HG03280 (cell line): ENCODE measurements around the gene WNT8B.

Source experiments
- ATAC-seq: cut with Tn5 transposase; IDR thresholded peaks from one replicate; pipeline ENCODE4 v1.9.1; 2021; ENCODE audit warnings: mild to moderate bottlenecking, moderate library complexity; ENCODE audit not compliant: unreplicated experiment

WNT8B gene

DNA sequence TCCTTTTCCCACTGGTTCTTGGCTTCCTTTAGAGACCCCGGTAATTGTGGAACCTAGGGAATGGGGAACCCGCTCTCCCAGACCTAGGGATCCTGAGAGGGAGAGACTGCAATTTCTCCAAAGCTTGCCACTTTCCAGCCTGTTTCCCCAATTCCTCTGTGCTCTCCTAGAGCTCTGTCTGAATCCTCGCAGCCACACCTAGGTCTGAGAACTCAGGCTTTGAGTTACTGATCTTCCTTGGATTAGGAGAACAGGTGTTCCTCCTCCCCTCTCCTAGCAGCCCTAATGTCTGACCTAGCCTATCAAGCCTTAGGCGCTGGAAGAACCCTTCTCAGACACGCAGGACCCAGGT lies 20.0 kb downstream of the WNT8B start:
- ATAC-seq: no peak

DNA sequence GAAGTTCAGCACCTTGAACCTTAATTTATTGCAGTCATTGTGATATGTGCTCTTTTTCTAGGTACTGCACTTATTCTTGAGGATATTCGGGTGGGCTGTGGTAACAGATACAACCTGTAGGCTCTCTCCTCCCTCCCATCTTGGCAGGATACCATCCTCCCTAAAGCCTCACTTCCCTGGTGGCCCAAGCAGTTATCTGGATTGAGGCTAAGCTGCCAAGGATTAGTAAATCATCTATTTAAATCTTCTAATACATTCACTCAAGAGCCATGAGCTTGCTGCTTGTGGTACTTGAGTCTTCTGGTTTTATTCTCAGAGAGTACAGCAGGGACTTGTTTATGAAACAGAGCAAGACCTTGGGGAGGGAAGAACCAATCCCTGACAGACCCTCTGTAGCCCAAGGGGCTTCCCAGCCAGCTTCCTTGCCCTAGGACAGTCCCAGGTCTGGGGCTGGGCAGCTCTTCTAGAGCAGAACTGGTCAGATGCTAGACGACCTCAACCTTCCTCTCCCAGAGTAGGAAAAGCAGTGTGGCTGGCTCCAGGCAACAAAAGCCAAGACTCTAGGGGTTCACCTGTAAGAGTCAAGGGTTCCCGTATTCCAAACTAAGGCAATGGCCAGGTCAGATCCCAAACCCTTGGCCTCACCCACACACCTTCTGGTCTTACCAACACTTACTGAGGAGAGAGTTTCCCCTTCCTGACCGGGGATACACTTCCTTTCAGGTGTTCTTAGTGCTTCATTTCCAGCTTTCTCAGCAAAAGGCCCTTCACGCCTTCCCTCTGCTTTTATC lies 21.3 kb downstream of the WNT8B start:
- no peak for ATAC-seq

DNA sequence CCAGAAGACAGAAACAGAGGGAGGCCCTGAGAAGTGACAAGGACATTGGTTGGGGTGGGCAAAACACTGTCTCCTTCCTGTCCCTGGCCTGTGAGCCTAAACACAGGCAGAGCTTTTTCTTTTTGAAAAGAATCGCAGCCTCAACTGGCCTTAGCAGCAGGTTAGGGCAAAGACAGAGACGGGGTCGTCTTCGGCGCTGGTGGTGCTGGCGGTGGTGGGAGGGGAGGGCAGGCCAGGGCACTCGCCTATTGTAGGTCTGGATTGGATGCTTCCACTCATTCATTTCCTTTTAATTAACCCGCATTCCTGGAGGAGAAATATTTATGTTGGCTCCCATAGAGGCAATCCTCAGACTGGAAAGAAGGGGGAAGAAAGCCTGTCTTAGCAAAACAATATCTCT lies 22.6 kb downstream of the WNT8B start:
- no peak for ATAC-seq

DNA sequence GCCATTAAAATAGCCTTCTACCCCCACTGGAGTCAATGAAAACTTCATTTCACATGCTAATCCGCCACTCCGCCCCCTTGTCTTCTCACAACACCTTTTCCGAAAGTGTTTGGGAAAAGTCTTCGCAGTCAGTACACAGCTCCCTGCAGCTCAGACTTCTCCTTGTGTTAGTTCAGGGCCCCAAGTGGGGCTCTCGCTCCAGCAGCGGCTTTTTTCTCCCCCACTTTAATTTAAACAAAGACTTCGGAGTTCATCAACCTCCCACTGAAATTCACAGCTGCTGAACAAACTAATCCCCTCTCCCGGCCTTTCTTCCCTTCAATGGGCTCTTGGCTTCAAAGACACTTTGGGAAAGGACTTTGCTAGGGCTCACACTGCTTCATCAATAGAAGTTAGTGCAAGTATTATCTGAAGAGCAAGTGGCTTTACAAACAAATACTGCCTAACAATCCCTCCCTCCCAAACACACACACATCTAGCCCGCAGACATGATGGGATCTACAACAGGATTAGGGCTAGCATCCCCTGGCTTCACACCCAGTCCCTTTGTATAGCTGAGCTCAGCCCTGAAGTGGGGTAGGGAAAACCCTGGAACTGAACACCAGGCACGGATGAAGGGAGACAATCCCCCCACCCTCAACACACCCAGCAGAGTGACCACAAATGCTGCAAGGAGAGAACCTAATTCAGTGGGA lies 23.1 kb downstream of the WNT8B start:
- no peak for ATAC-seq

DNA sequence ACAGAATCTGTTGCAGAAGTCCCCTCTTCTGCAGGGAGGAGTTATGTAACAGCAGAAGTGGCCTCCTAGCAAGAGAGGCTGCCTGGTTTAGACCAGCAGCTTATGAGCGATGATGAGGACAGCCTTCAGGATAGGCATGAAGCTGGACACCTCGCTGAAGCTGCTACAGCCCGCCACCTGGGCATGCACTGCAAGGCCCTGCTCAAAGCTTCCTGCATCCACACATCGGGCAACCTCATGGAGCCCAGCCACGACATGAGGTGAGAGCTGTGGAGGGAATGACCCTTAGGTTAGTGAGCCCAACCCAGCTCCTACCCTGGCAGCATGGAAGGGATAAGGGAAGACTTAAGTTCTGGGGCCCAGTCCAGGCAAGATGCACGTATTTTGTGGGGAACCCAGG lies 24.7 kb downstream of the WNT8B start:
- no peak for ATAC-seq

DNA sequence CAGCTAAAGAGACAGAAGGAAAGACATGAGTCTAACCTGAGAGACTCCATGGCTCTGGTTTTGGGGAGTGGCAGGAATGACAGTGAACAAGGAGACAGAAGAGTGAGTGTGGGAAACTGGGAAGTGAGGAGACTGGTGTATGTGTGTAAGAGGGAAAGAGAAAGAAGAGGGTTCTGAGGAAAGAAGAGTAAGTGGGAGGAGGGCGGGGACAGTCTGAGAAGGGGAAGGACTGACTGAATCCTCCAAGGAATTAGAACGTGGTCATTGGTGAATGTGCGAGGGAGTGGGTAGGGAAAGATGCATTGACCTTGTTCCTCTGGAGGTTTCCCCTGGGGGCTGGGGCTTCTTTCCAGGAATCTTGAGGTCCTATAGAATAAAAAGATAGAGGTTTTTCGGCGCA lies 26.6 kb downstream of the WNT8B start:
- ATAC-seq: no peak

DNA sequence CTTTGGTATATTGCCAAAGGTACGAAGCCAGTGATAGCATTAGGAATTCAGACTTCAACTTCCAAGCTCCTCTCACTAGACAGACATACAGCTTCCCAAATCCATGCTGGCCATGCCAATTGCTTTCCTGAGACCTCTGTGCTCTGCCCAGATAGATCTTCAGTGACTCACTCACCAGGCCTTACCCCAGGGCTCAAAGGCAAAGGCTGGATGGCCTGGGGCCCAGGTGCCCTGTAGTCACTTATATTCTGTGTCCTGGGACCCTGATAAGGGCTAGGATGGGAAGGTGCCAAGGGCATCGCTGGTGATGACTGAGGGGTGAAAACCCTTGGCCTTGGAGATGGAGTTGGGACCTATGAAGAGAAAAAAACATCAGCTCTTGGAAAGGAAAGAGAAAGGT lies 27.7 kb downstream of the WNT8B start:
- no peak for ATAC-seq

DNA sequence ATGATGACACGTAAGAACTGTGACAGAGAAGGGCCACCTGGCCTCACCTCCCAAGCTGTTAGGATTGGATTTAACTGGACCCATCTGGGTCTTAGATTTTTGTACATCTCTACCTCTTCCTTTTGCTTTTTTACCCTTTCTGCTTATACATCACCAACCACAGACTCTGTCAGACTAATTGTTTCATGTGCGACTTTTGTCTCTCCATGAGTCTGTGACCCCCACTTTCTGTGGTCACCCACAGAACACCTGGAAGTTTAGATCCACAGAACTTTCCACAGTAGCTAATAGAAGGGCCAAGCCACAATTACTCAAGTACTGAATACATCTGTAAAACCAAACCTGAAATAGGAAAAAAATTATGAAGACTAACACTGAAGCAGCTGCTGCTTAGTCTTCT lies 33.8 kb downstream of the WNT8B start:
- ATAC-seq: no peak

DNA sequence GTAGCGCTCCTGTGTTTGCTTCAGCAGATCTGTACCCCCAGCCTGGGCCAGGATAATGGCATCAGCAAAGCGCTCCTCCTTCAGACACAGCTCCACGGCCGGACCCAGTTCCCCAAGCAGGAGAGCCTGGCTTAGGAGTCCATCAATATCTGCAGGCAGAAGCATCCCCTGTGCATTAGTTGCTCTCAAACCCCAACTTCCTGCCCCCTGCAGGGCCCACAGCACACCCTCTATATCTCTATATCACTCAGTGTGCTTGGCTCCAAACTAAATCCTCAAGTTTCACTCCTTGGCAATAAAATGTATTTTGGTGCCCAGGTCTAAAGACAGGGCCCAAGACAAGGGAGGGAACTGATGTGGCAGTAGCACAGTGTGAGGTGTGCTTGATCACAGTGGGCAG lies 35.2 kb downstream of the WNT8B start:
- ATAC-seq: no peak

DNA sequence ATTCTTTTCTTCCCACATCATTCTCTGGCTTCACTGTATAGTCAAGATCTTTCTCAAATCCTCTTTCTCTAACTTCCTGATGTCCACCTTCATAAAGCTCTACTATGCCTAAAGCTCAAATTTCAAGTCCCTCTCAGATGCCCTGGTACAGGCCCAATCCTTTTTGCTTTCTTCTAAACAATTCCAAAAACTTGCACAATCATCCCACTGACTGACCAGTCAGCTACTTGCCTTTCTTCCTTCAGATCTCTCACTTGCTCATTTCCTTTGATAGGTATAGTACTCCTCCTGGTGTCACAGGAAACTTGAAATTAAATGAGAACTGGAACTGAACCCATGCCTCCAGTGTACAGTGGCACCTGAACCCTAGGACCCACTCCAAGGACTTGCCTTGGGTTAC lies 38.6 kb downstream of the WNT8B start:
- ATAC-seq: no peak

DNA sequence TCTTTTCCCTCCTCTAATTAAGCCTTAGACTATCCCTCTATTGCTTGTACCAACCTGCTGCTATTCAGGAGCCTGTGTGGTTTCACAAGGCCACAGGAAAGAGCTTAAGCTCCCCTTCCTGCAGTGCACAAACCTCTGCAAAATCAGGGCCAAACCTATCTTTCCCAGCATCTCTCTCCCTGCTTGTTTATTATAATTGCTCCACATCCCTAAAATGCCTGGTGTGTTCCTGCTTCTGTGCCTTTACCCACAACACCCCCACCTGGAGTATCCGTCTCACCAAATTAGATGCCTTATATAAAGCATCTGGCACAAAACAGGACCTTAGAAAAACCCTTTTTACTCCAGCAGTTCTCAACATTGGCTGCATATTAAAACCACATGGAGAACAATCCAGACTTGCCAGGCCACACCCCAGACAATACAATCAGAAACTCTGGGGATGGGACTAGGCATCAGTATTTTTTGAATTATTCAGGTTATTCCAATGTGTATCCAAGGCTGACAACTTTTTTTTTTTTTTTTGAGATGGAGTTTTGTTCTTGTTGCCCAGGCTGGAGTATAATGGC lies 40.2 kb downstream of the WNT8B start:
- no peak for ATAC-seq

DNA sequence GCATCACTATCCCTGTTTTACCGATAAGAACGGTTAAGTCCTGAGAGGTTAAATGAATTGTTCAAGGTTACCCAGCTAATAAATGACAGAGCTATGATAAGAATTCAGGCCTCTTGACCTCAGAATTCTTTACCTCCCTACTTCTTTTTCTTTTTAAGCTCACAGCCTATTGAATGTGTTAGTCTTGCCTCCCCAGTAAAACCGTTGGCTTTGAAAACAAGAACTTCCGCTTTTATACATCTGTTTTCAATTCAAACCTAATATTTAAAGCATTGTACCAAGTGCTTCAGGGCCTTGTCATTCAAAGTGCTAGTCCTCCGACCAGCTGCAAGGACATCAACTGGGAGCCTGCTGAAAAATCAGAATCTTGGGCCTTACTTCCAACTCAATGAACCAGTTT lies 41.3 kb downstream of the WNT8B start:
- ATAC-seq: no peak

DNA sequence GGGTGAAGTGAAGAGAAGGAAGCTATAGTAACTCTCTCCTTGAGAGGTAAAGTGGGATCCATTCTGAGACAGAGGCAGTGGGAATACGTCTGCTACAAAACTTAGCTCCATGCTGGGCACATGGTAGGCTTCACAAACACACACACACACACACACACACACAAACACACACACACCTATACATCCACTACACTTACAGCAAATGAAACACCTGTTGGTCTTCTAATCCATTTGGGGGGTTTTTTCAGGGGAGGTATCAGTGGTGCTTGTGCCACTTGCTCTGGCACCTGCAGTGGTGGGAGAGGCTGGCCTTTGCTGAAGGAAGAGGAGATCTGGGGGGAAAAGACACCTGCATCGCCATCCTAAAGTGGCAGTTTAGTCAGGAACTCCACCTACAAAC lies 42.4 kb downstream of the WNT8B start:
- ATAC-seq: no peak

DNA sequence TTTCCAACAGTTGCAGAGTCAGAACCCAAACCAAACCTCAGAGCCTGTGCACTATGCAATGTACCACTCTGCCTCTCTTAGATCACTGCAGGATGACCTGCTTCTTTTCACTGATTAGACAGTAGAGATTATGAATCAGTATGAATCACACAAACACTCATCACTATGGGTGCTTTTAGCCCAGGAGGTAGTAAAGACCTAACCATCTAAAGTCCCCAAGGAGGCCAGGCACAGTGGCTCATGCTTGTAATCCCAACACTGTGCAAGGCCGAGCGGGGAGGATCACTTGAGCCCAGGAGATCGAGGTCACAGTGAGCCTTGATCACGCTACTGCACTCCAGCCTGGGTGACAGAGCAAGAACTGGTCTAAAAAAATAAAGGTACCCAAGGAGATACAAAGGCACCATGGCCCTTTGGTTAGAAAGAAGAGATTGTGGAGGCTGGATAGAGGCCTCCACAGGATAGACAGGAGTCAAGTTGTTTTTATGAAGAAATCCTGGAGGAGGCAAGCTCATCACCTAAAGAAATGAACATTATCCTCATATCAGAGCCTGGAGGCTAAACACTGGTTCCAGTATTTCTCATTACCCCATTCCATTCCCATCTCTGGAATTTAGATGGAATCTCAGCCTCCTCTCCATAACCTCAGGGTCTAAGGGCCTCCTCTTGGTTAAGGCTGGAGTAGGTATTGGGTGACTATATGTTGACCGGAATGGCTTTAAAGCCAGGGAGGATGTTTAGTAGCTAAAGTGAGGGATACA lies 44.0 kb downstream of the WNT8B start:
- ATAC-seq: no peak

DNA sequence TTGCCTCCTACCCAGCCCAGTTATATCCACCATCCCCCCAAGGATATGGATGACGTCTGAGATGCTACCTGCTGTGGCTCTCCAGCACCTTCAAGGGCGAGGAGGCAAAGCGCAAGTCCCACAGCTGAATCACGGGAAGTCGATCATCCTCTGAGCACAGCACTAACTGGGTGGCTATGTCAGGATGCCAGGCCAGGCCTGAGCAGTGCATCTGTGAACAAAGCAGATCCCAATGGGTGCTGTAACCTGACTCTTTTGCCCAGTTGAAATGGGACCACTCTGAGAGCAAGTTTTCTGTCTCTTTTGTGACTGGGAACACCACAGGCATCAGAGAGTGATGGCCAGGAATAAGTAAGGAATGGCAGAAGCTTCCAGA lies 44.5 kb downstream of the WNT8B start:
- no peak for ATAC-seq

DNA sequence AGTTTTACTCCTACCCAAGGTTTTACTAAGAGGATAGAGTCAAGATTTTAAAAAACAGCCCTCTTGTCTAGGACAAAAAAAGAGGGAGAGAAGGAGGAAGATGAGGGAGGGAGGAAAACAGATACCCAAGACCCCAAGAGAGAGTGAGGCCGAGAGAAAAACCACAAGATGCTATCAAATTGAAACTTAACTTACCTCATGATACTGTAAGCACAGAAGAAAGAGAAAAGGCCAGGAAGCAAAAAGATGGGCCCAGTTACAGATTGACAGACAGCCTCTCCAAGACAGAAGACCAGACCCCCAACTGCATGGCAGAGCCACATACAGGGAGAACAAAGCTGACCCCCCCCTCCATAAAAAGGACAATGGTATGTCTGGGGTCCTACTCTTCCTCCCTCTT lies 45.5 kb downstream of the WNT8B start:
- no peak for ATAC-seq

DNA sequence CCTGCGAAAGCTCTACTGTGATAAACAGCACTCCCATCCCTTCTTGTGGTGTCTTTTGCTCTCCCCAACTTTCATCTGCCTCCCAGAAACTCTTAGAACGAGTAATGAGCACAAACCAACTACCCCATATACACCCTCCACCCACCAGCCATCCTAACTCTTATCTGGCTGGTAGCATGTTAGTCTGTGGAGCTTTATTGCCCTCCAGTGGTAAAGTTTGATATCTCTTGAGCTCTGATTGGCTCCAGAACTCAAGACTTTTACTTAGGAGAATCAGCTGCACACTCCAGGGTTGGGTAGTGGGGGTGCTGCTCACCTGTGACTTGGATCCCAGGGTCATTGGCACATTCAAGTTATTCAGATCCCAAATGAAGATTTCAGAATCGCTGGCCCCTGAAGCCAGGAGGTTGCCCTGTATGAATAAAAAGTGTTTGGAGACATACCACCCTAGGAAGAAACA lies 45.9 kb downstream of the WNT8B start:
- no peak for ATAC-seq

DNA sequence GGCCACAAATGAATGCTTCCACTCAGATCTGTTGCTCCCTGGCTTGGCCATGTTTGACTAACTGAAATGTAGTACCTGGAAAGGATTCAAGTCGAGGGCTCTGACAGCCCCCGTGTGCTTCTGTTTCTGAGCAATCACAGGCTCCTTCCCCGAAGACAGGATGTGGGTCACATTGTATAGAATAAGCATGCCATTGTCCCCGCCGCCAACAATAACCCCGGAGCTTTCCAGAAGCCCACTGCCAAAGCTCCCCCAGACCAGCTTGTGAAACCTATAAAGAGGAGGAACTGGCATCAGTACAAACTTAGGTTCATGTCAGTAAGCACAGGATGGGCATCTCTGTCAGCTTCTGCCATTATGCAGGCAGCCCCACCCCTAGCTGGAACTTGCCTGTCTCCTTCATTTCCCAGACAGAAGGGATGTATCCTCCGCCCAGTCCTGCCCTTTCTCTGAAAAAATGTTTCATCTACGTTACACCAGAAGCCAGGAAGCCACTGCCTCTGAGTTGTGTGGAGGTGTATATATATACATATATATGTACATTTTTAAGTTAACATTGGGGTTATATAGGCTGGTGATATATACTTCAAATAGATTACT lies 46.5 kb downstream of the WNT8B start:
- ATAC-seq: no peak

DNA sequence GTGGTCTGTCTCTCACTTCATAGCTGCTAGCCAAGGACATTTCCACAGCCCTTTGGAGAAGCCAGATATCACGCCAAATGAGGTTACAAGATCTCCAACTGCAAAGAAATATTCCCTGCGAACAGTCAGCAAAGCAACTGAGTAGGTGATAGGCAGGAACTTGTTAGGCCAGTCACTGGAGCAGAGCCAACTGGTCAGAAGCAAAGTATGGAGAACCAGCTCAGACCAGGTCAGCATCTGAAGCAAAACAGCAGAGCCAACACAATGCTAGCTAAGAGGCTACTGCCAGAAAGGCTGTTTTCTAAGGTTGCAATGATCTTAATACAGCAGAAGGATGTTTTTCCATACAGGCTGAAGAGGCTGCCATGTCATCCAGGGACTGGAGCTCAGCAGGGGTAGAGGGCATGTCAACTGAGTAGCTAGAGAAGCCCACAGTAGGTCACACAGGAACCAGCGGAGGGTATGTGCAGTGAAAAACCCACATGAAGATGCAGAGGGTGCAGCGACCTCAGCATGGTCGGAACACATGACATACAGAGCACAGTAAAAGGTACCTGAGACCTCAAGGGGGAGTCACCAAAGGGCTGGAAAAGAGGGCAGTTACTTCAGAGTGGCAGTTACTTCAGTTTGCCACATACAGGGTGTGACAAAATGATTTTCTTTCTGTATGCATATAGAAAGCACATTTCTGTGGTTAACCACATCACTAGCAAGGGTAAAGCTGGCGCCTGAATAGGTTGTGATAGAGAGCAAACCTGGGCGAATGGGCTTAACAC lies 47.9 kb downstream of the WNT8B start:
- ATAC-seq: peak; percentile 55

DNA sequence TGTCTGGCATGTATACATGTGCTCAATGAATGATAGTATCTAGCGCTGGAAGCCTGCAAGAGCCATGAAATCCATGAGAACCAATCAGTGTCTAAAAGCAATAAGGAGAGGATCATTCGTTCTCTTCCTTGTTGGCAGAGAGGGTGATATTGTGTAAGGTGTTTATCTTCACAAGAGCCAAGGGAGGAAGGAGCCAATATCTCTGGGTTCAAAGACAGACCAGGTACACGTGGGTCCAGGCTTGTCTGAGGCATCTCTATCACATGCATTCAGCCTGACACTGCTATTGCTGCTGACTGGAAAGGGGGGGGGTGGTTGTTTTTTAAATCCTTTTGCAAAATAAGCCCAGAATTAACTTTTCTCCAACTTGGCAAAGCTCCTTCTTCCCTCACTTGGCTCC lies 52.8 kb downstream of the WNT8B start:
- ATAC-seq: no peak

DNA sequence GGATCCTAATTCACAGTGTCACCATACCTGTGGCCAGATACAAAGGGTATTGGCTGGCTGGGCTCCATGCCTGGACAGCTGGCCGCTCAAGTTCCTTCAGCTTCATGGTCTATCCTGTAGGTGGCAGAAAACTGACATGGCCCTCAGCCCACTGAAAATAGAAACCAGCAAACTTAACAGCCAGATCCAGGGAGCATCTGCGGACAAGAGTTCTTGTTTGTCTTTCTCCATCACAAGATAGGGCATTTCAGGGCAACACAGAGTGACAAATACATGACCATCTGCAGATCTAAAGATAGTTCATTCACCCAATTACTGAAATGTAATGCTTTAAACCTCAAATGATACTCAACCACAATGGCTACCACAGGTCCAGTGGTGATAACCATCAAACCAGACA lies 54.0 kb downstream of the WNT8B start:
- no peak for ATAC-seq
